ENCODE measurements around the gene DLEC1.

DNA sequence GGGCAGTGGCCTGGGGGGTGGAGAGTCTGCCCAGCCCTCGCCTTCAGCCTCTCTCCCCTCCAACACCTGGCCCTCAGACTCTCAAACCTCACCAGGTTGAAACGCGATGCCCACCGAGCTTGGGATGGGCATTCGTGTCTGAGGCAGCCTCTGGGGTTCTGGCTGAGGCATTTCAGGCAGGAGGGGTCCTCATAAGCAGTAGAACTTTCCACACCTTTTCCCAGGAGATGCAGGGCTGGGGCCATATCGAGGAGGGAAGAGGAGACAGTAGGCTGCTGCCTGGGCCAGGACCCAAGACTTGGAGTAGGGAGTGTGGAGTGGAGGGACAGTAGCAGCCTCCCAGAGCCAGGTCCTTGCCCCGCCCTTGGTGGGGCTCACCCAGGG is 73.4 kb downstream of the DLEC1 start:
- TF ChIP-seq CTCF (IDR thresholded peaks at IDR 0.05) (no peak), EZH2 (IDR thresholded peaks at IDR 0.05; ENCODE audit: borderline replicate concordance, insufficient read depth, low read depth, low read length, poor library complexity, severe bottlenecking) (no peak)

Measured in B cell (primary cell).